Measurements from ENCODE around the gene OSBPL6.
"Not testable (repeated sequence)": the region's sequence is repeated elsewhere in the genome, so short reads cannot be mapped to it uniquely, and the experiment has no call there.

The OSBPL6 gene

GRCh38 chr2:178301649-178302238, 107.4 kb downstream of the OSBPL6 start:
- DNase-seq (ENCODE audit: low read depth in 3 of 3), result no peak

GRCh38 chr2:178304333-178304732, 110.0 kb downstream of the OSBPL6 start:
- DNase-seq (ENCODE audit: low read depth in 3 of 3), result no peak

GRCh38 chr2:178306352-178307073, 112.2 kb downstream of the OSBPL6 start:
- DNase-seq (ENCODE audit: low read depth in 3 of 3), result no peak

- no peak for DNase-seq (ENCODE audit: low read depth in 3 of 3)
Measured at GRCh38 chr2:178307650-178308049, 113.3 kb downstream of the OSBPL6 start.

GRCh38 chr2:178309541-178309940, 115.2 kb downstream of the OSBPL6 start:
- DNase-seq (ENCODE audit: low read depth in 3 of 3), result no peak

- DNase-seq (ENCODE audit: low read depth in 3 of 3), result no peak
Measured at GRCh38 chr2:178315078-178315477, 120.8 kb downstream of the OSBPL6 start.

GRCh38 chr2:178315488-178315948, 121.2 kb downstream of the OSBPL6 start:
- no peak for DNase-seq (ENCODE audit: low read depth in 3 of 3)

GRCh38 chr2:178317811-178318210, 123.5 kb downstream of the OSBPL6 start:
- no peak for DNase-seq (ENCODE audit: low read depth in 3 of 3)

GRCh38 chr2:178320011-178320585, 125.8 kb downstream of the OSBPL6 start:
- no peak for DNase-seq (ENCODE audit: low read depth in 3 of 3)

GRCh38 chr2:178322068-178322467, 127.8 kb downstream of the OSBPL6 start:
- no peak for DNase-seq (ENCODE audit: low read depth in 3 of 3)

- DNase-seq (ENCODE audit: low read depth in 3 of 3), result not testable (repeated sequence)
Measured at GRCh38 chr2:178323331-178323730, 129.0 kb downstream of the OSBPL6 start.

GRCh38 chr2:178324077-178324476, 129.8 kb downstream of the OSBPL6 start:
- DNase-seq (ENCODE audit: low read depth in 3 of 3), result no peak

GRCh38 chr2:178325268-178325667, 131.0 kb downstream of the OSBPL6 start:
- DNase-seq (ENCODE audit: low read depth in 3 of 3), result no peak

- DNase-seq (ENCODE audit: low read depth in 3 of 3), result no peak
Measured at GRCh38 chr2:178327516-178327915, 133.2 kb downstream of the OSBPL6 start.

GRCh38 chr2:178328037-178328436, 133.7 kb downstream of the OSBPL6 start:
- DNase-seq (ENCODE audit: low read depth in 3 of 3), result no peak

GRCh38 chr2:178330175-178331017, 136.1 kb downstream of the OSBPL6 start:
- no peak for DNase-seq (ENCODE audit: low read depth in 3 of 3)

- no peak for DNase-seq (ENCODE audit: low read depth in 3 of 3)
Measured at GRCh38 chr2:178331474-178332432, 137.4 kb downstream of the OSBPL6 start.

- no peak for DNase-seq (ENCODE audit: low read depth in 3 of 3)
Measured at GRCh38 chr2:178333851-178334250, 139.5 kb downstream of the OSBPL6 start.

GRCh38 chr2:178335230-178335629, 140.9 kb downstream of the OSBPL6 start:
- no peak for DNase-seq (ENCODE audit: low read depth in 3 of 3)

- no peak for DNase-seq (ENCODE audit: low read depth in 3 of 3)
Measured at GRCh38 chr2:178344121-178344520, 149.8 kb downstream of the OSBPL6 start.

- DNase-seq (ENCODE audit: low read depth in 3 of 3), result no peak
Measured at GRCh38 chr2:178345951-178346350, 151.6 kb downstream of the OSBPL6 start.

Measured in stimulated activated CD4-positive, alpha-beta T cell treated with anti-CD3 and anti-CD28 coated beads, TNF-alpha, amount 100 ng/mL, for 4 hours (primary cell).